A673 (cell line): Measurements from ENCODE around the gene DIP2C. TPM values are rescaled to one million over a fixed set of nuclear protein-coding genes. Genes with fewer than 3 reads are reported as not detected.

Experiments
- BruUV-seq: library from RNA; stranded (reverse); fragments of 400-500 nt; replicated peaks from 2 replicates; lab custom pipeline; 2021; lab: Mats Ljungman, UMichigan
- CTCF ChIA-PET: fragments of 300-600 bp; sonication (Branson Sonifier 250); formaldehyde crosslinking; loops from one replicate; lab custom pipeline; 2022; ENCODE audit warnings: antibody characterized with exemption; lab: Charles Lee
- POLR2A ChIA-PET: fragments of 300-600 bp; sonication (Branson Sonifier 250); formaldehyde crosslinking; loops from one replicate; lab custom pipeline; 2022; ENCODE audit warnings: antibody characterized with exemption; ENCODE audit not compliant: low non-redundant PET; lab: Charles Lee
- DNase-seq: peaks from one replicate; pipeline ENCODE4 v3.0.0-alpha.2; 2015; ENCODE audit warnings: low spot score
- H3K27ac ChIP-seq: fragments of 200-600 bp; sonication (generic); 2 replicates; pipeline ENCODE4 v1.5.1; 2016; ENCODE audit warnings: mixed run types, low read depth, mild to moderate bottlenecking, mixed read lengths, antibody characterized with exemption, low read length; ENCODE audit not compliant: poor library complexity, severe bottlenecking
- H3K27me3 ChIP-seq: fragments of 200-600 bp; sonication (generic); replicated peaks from 2 replicates; pipeline ENCODE4 v1.6.1; 2017; ENCODE audit warnings: mixed run types, low read depth, mild to moderate bottlenecking, mixed read lengths, antibody characterized with exemption, low read length; ENCODE audit not compliant: insufficient read depth, poor library complexity
- H3K36me3 ChIP-seq: fragments of 200-600 bp; sonication (generic); 2 replicates; pipeline ENCODE4 v1.6.1; 2016; ENCODE audit warnings: mixed run types, mild to moderate bottlenecking, mixed read lengths, antibody characterized with exemption, low read length; ENCODE audit not compliant: insufficient read depth, poor library complexity, severe bottlenecking
- H3K4me1 ChIP-seq: fragments of 200-600 bp; sonication (generic); 2 replicates; pipeline ENCODE4 v1.6.1; 2017; ENCODE audit warnings: mixed run types, mild to moderate bottlenecking, mixed read lengths, antibody characterized with exemption, low read length; ENCODE audit not compliant: insufficient read depth, poor library complexity, severe bottlenecking
- H3K4me3 ChIP-seq: fragments of 200-600 bp; sonication (generic); 2 replicates; pipeline ENCODE4 v1.5.1; 2016; ENCODE audit warnings: low read depth, mixed run types, mild to moderate bottlenecking, mixed read lengths, low read length; ENCODE audit not compliant: poor library complexity, severe bottlenecking
- H3K9me3 ChIP-seq: fragments of 200-600 bp; sonication (generic); 2 replicates; pipeline ENCODE4 v1.6.1; 2016; ENCODE audit warnings: mixed run types, low read depth, mild to moderate bottlenecking, mixed read lengths, antibody characterized with exemption, low read length; ENCODE audit not compliant: poor library complexity, severe bottlenecking
- CTCF ChIP-seq: fragments of 300-800, 200-600 bp; sonication (generic); conservative IDR thresholded peaks from 2 replicates; pipeline ENCODE4 v1.5.1; 2017; ENCODE audit warnings: low read depth, mild to moderate bottlenecking, antibody characterized with exemption, low read length, moderate library complexity, mixed read lengths
- EZH2 ChIP-seq: fragments of 200-600 bp; sonication (generic); IDR thresholded peaks from 2 replicates; pipeline ENCODE4 v1.6.1; 2017; ENCODE audit warnings: borderline replicate concordance, low read depth, mild to moderate bottlenecking, mixed read lengths, antibody characterized with exemption, low read length; ENCODE audit not compliant: poor library complexity, severe bottlenecking
- intact Hi-C: fragments of 100-400 bp; cut with micrococcal nuclease; formaldehyde crosslinking; loops from one replicate; pipeline ENCODE4 v1.10.0; 2022; ENCODE audit not compliant: unreplicated experiment
- total RNA-seq: library from RNA; stranded (reverse); gene quantifications from 2 replicates; pipeline ENCODE4 v1.2.3, GENCODE V29; 2021

DIP2C gene
- total RNA-seq, 1 experiment from 2014 or later: 13.2 TPM

GRCh38 chr10:372566-372965, 316.9 kb downstream of the DIP2C start:
- Histone ChIP-seq H3K36me3 (no peaks in the 10 kb centered on the region), H3K4me3 (no peak overlapping the region), H3K27me3 (no peaks in the 10 kb centered on the region), H3K27ac (peak overlapping the region; percentile 53), H3K9me3 (no peaks in the 10 kb centered on the region), H3K4me1 (peaks cover 15% of the 10 kb centered on the region)
- BruUV-seq: no TSS peak
- POLR2A ChIA-PET: no interaction called here
- CTCF ChIA-PET: no interaction called here
- TF ChIP-seq EZH2 (no peak), CTCF (no peak)
- no peak for DNase-seq
- intact Hi-C loops: no loop called here

- H3K4me1 ChIP-seq: peaks cover 15% of the 10 kb centered on the region
- H3K9me3 ChIP-seq: no peaks in the 10 kb centered on the region
- POLR2A ChIA-PET: no interaction called here
- intact Hi-C loops: no loop called here
- H3K27ac ChIP-seq: no peak overlapping the region
- H3K4me3 ChIP-seq: no peak overlapping the region
- H3K27me3 ChIP-seq: no peaks in the 10 kb centered on the region
- no peaks in the 10 kb centered on the region for H3K36me3 ChIP-seq
- BruUV-seq: no TSS peak
- DNase-seq: no peak
- CTCF ChIA-PET: no interaction called here
- no peak for TF ChIP-seq CTCF
- TF ChIP-seq EZH2: no peak
These were observed 318.0 kb downstream of the DIP2C start for GRCh38 chr10:371515-371914.

- H3K4me1 ChIP-seq: peaks cover 15% of the 10 kb centered on the region
- TF ChIP-seq EZH2 (no peak), CTCF (no peak)
- intact Hi-C loops: no loop called here
- H3K27ac ChIP-seq: no peak overlapping the region
- H3K4me3 ChIP-seq: no peak overlapping the region
- no peak for DNase-seq
- H3K36me3 ChIP-seq: peaks cover 5% of the 10 kb centered on the region
- no peaks in the 10 kb centered on the region for H3K27me3 ChIP-seq
- ChIA-PET CTCF (interaction anchor here (0.7 kb wide), 1 partner anchor 422 kb away, joined by 3 read pairs; no protein-coding TSS in a partner anchor), POLR2A (no interaction called here)
- no peaks in the 10 kb centered on the region for H3K9me3 ChIP-seq
- BruUV-seq: no TSS peak
These were observed 319.0 kb downstream of the DIP2C start for GRCh38 chr10:370449-370825.
